Heart left ventricle (tissue), 16 donors: ENCODE data around the gene KNCN. TPM values are rescaled to one million over a fixed set of nuclear protein-coding genes. Genes with fewer than 3 reads are reported as not detected.

Experiments used
- ATAC-seq, 4 donors: fragments of 200-7000 bp; cut with Tn5 transposase; one replicate each; pipeline ENCODE4 v1.9.1; 2020 to 2022; ENCODE audit warnings: moderate library complexity in 4 of 4, mild to moderate bottlenecking in 3 of 4, moderate number of reproducible peaks in 1 of 4
- DNase-seq, 5 donors: peaks; one replicate each; pipeline ENCODE4 v3.0.0-alpha.2; 2020
- H3K27ac ChIP-seq, 12 donors: fragments of 200-600 bp; sonication (generic) in 4 of 12; one replicate each; pipeline versions ENCODE4 v1.5.0 to v1.8.0; 2016 to 2022; ENCODE audit warnings: mild to moderate bottlenecking in 2 of 12
- H3K27me3 ChIP-seq, 9 donors: fragments of 200-600 bp; sonication (generic) in 2 of 9; one replicate each; pipeline versions ENCODE4 v1.5.1 to v1.8.0; 2016 to 2022; ENCODE audit warnings: mild to moderate bottlenecking in 3 of 9
- H3K36me3 ChIP-seq, 9 donors: fragments of 200-600 bp; sonication (generic) in 2 of 9; one replicate each; pipeline versions ENCODE4 v1.5.0 to v1.8.0; 2018 to 2022; ENCODE audit warnings: mild to moderate bottlenecking in 2 of 9
- H3K4me1 ChIP-seq, 12 donors: fragments of 200-600 bp; sonication (generic) in 4 of 12; one replicate each; pipeline versions ENCODE4 v1.5.0 to v1.8.0; 2016 to 2022; ENCODE audit warnings: mild to moderate bottlenecking in 3 of 12
- H3K4me3 ChIP-seq, 12 donors: fragments of 200-600 bp; sonication (generic) in 4 of 12; one replicate each; pipeline versions ENCODE4 v1.5.0 to v1.8.0; 2017 to 2022; ENCODE audit warnings: mild to moderate bottlenecking in 9 of 12, moderate library complexity in 4 of 12
- H3K9me3 ChIP-seq, 12 donors: fragments of 200-600 bp; sonication (generic) in 4 of 12; one replicate each; pipeline versions ENCODE4 v1.5.0 to v1.8.0; 2016 to 2022; ENCODE audit warnings: mild to moderate bottlenecking in 1 of 12
- CTCF ChIP-seq, 12 donors: fragments of 200-600 bp; sonication (generic) in 4 of 12; IDR thresholded peaks; one replicate each; pipeline versions ENCODE4 v1.5.0 to v1.8.0; 2018 to 2022; ENCODE audit warnings: antibody characterized with exemption in 12 of 12, mild to moderate bottlenecking in 5 of 12
- POLR2A ChIP-seq, 2 donors: fragments of 450-650 bp; IDR thresholded peaks; one replicate each; pipeline ENCODE4 v1.6.1; 2017; ENCODE audit warnings: antibody characterized with exemption in 2 of 2, mild to moderate bottlenecking in 2 of 2, moderate library complexity in 2 of 2
- WGBS, 4 donors: extraction: QIAGEN DNeasy Blood & Tissue Kit in 2 of 4; methylation state at CpG; one replicate each; pipeline versions ENCODE4 v1.1.5 to v1.1.7; 2013 to 2018; 5-methylcytosine and 5-hydroxymethylcytosine counted together
- intact Hi-C, 10 donors: fragments of 100-400 bp; cut with DNase I; formaldehyde crosslinking; loops; one replicate each; pipeline versions ENCODE4 v1.11.1 to v1.14.2; 2022
- polyA plus RNA-seq, 2 donors: library from polyadenylated mRNA; stranded (reverse); fragments of 200-250 nt; gene quantifications; one replicate each; pipeline ENCODE4 v1.2.3, GENCODE V29; 2013
- total RNA-seq, 9 donors: library from RNA; depleted of rRNA in 2 of 9; stranded (reverse); fragments of >200 nt in 2 of 9; fragmentation: NEBNext Ultra II Directional in 3 of 9; extraction: Animal tissue kit (Norgen Biotek cat#: 25700) in 3 of 9; gene quantifications; one replicate each; pipeline versions ENCODE4 v1.1.0 to v1.2.4, GENCODE V29; 2016 to 2023
- donor health status: ischemic (EF 13 %, LVEDD 7.1; RV severe dilation, severe dysfunction).
- donor health status: healthy with polysubstance abuse.
- donor health status: DM: no; HTN: yes; CAD: no.
- donor health status: DM: no; HTN: no; CAD: no.
- donor health status: ischemic (EF 25% LVEDD 6.9; RV normal size, moderate dysfunction).
- donor health status: ischemic (EF 25% LVEDD 5.7; RV mildly dilated, moderate dysfunction).
- donor health status: healthy.
- donor health status: DM: yes; HTN: yes; CAD: no.
- donor health status: ischemic (EF 35%, LVEDD 5.7; RV mildly dilated, moderate dysfunction).
- donor health status: nonischemic (EF 11% LVEDD 7.7; RV severe dilation, severe dysfunction).
- donor health status: DM: yes; HTN: yes; CAD: no.
- donor health status: PGD.
- donor health status: ischemic (EF 29% LVEDD 5.4; RV normal size, mild dysfunction).
- donor health status: nonischemic (EF 23%, LVEDD 6.1; RV moderate dilation, normal function).

KNCN gene
- total and polyA plus RNA-seq, 11 donors = not detected

DNA sequence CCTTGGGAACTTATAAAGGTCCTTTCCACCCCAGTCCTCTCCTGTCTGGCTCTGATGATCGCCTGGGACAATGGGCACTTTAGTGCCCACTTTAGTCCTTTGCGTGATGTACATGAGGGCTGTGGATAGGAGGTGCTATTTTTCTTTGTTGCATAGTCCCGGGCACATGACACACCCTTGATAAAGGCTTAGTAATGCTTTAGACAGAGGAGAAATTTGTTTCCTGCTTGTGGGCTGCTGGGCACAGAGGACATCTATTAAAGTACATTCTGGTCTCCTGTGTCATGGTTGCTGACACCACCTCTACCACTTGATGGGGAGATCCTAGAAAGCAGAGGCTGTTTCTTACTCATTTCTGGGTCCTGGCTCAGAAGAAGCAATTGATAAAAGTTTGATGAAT lies 5.4 kb upstream of the KNCN start:
- no peak overlapping the region for H3K4me3 ChIP-seq
- H3K9me3 ChIP-seq = no peaks in the 10 kb centered on the region
- no peak overlapping the region for H3K27ac ChIP-seq
- ATAC-seq = peak; percentile 57 to 73 (median 65)
- TF ChIP-seq POLR2A (IDR thresholded peaks at IDR 0.05) (no peak), CTCF (IDR thresholded peaks at IDR 0.05) (no peak)
- 66 to 77% (median 70%) methylated on average over 3 of the region's 3 CpGs for WGBS, 4 donors
- no peak for DNase-seq
- intact Hi-C loops = no loop called here
- H3K4me1 ChIP-seq = peaks cover 0 to 3% (median 0%) of the 10 kb centered on the region in 12 donors
- H3K27me3 ChIP-seq = no peaks in the 10 kb centered on the region
- H3K36me3 ChIP-seq = peaks cover 0 to 49% (median 37%) of the 10 kb centered on the region in 9 donors

- H3K36me3 ChIP-seq = peaks cover 0 to 41% (median 29%) of the 10 kb centered on the region in 9 donors
- 75 to 84% (median 82%) methylated on average over 7 of the region's 7 CpGs for WGBS, 4 donors
- no peak for TF ChIP-seq CTCF (IDR thresholded peaks at IDR 0.05)
- no peak for TF ChIP-seq POLR2A (IDR thresholded peaks at IDR 0.05)
- peaks cover 0 to 1% (median 0%) of the 10 kb centered on the region in 9 donors for H3K27me3 ChIP-seq
- H3K4me1 ChIP-seq = peaks cover 0 to 3% (median 0%) of the 10 kb centered on the region in 12 donors
- ATAC-seq (no peak), DNase-seq (no peak)
- no peak overlapping the region for H3K4me3 ChIP-seq
- no peaks in the 10 kb centered on the region for H3K9me3 ChIP-seq
- intact Hi-C loops = no loop called here
- H3K27ac ChIP-seq = no peak overlapping the region
Observed at GRCh38 chr1:46555826-46556619, 4.6 kb upstream of the KNCN start.

DNA sequence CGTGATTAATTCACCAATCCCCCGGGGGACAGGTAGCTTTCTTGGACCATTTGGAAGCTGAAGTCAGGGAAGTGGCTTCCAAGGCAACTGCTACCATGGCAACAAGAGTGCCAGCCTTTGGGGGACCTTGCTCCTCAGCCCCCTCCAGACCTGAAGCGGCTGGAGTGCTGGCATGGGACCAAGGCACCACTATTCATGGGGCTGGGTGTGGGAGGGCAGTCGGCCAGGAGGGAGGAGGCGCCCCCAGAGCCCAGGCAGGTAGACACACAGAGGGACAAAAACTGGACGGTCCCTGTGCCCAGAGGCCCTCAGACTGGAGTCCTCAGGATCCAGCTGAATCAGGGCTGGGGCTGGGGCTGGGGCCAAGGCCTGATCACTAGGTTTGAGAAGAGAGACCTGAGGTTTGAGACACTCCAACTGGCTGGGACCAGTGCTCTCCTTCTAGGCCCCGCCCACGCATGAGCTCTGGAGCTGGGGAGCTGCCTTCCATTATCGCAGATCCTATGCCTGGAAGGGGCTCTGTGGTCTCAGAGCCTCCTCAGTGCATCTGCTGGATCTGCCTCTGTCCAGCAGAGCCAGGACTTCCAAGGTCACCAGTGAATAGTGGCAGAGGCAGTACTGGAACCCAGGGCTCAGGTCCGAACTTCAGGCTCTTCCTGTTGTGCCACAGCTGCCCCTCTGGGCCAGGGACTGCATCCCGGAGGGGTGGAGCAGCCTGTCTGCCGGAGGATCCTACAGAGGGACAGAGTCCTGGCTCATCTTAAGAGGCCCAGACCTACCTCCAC lies 3.3 kb upstream of the KNCN start:
- TF ChIP-seq CTCF (IDR thresholded peaks at IDR 0.05) (no peak), POLR2A (IDR thresholded peaks at IDR 0.05) (no peak)
- Histone ChIP-seq H3K27me3 (peaks cover 0 to 8% (median 0%) of the 10 kb centered on the region in 9 donors), H3K4me3 (no peak overlapping the region), H3K9me3 (no peaks in the 10 kb centered on the region), H3K4me1 (peaks cover 0 to 3% (median 0%) of the 10 kb centered on the region in 12 donors), H3K36me3 (peaks cover 0 to 29% (median 16%) of the 10 kb centered on the region in 9 donors), H3K27ac (no peak overlapping the region)
- DNase-seq (no peak), ATAC-seq (no peak)
- 84 to 89% (median 86%) methylated on average over 8 to 12 of the region's 12 CpGs for WGBS, 4 donors
- intact Hi-C loops = loop anchor here in 1 of 10 donors (5.0 kb wide), 1 partner anchor 48 kb away; the partner anchor contains the start of gene MKNK1

DNA sequence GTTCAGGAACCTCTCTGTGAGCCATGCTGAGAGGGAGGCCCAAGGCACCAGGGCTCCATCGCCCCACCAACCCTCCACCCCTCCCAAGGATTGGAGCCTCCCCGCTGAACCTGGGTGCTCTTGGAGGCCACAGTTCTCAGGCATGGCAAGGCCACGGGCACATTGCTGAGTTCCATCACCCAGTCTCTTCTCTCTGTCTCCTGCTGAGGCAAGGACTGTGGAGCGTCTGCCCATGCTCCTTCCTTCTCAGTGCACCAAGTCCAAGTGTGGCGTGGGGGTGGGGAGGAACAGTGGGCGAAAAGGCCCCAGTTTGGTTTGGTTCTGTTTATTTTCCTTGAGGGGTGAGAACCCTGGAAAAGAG lies 2.8 kb upstream of the KNCN start:
- no peaks in the 10 kb centered on the region for H3K9me3 ChIP-seq
- no peak overlapping the region for H3K4me3 ChIP-seq
- peaks cover 0 to 24% (median 10%) of the 10 kb centered on the region in 9 donors for H3K36me3 ChIP-seq
- DNase-seq (no peak), ATAC-seq (no peak)
- WGBS, 4 donors = 86 to 92% (median 89%) methylated on average over 4 to 6 of the region's 6 CpGs
- no peak overlapping the region for H3K27ac ChIP-seq
- H3K4me1 ChIP-seq = peaks cover 0 to 3% (median 0%) of the 10 kb centered on the region in 12 donors
- intact Hi-C loops = loop anchor here in 1 of 10 donors (5.0 kb wide), 1 partner anchor 48 kb away; the partner anchor contains the start of gene MKNK1
- peaks cover 0 to 14% (median 0%) of the 10 kb centered on the region in 9 donors for H3K27me3 ChIP-seq
- no peak for TF ChIP-seq CTCF (IDR thresholded peaks at IDR 0.05)
- TF ChIP-seq POLR2A (IDR thresholded peaks at IDR 0.05) = no peak
